A673 (cell line): Measurements from ENCODE around the gene IL17F. TPM values are rescaled to one million over a fixed set of nuclear protein-coding genes. Genes with fewer than 3 reads are reported as not detected.

Experiments
- BruUV-seq: library from RNA; stranded (reverse); fragments of 400-500 nt; replicated peaks from 2 replicates; lab custom pipeline; 2021; lab: Mats Ljungman, UMichigan
- CTCF ChIA-PET: fragments of 300-600 bp; sonication (Branson Sonifier 250); formaldehyde crosslinking; loops from one replicate; lab custom pipeline; 2022; ENCODE audit warnings: antibody characterized with exemption; lab: Charles Lee
- POLR2A ChIA-PET: fragments of 300-600 bp; sonication (Branson Sonifier 250); formaldehyde crosslinking; loops from one replicate; lab custom pipeline; 2022; ENCODE audit warnings: antibody characterized with exemption; ENCODE audit not compliant: low non-redundant PET; lab: Charles Lee
- DNase-seq: peaks from one replicate; pipeline ENCODE4 v3.0.0-alpha.2; 2015; ENCODE audit warnings: low spot score
- H3K27ac ChIP-seq: fragments of 200-600 bp; sonication (generic); 2 replicates; pipeline ENCODE4 v1.5.1; 2016; ENCODE audit warnings: mixed run types, low read depth, mild to moderate bottlenecking, mixed read lengths, antibody characterized with exemption, low read length; ENCODE audit not compliant: poor library complexity, severe bottlenecking
- H3K27me3 ChIP-seq: fragments of 200-600 bp; sonication (generic); replicated peaks from 2 replicates; pipeline ENCODE4 v1.6.1; 2017; ENCODE audit warnings: mixed run types, low read depth, mild to moderate bottlenecking, mixed read lengths, antibody characterized with exemption, low read length; ENCODE audit not compliant: insufficient read depth, poor library complexity
- H3K36me3 ChIP-seq: fragments of 200-600 bp; sonication (generic); 2 replicates; pipeline ENCODE4 v1.6.1; 2016; ENCODE audit warnings: mixed run types, mild to moderate bottlenecking, mixed read lengths, antibody characterized with exemption, low read length; ENCODE audit not compliant: insufficient read depth, poor library complexity, severe bottlenecking
- H3K4me1 ChIP-seq: fragments of 200-600 bp; sonication (generic); 2 replicates; pipeline ENCODE4 v1.6.1; 2017; ENCODE audit warnings: mixed run types, mild to moderate bottlenecking, mixed read lengths, antibody characterized with exemption, low read length; ENCODE audit not compliant: insufficient read depth, poor library complexity, severe bottlenecking
- H3K4me3 ChIP-seq: fragments of 200-600 bp; sonication (generic); 2 replicates; pipeline ENCODE4 v1.5.1; 2016; ENCODE audit warnings: low read depth, mixed run types, mild to moderate bottlenecking, mixed read lengths, low read length; ENCODE audit not compliant: poor library complexity, severe bottlenecking
- H3K9me3 ChIP-seq: fragments of 200-600 bp; sonication (generic); 2 replicates; pipeline ENCODE4 v1.6.1; 2016; ENCODE audit warnings: mixed run types, low read depth, mild to moderate bottlenecking, mixed read lengths, antibody characterized with exemption, low read length; ENCODE audit not compliant: poor library complexity, severe bottlenecking
- CTCF ChIP-seq: fragments of 300-800, 200-600 bp; sonication (generic); conservative IDR thresholded peaks from 2 replicates; pipeline ENCODE4 v1.5.1; 2017; ENCODE audit warnings: low read depth, mild to moderate bottlenecking, antibody characterized with exemption, low read length, moderate library complexity, mixed read lengths
- EZH2 ChIP-seq: fragments of 200-600 bp; sonication (generic); IDR thresholded peaks from 2 replicates; pipeline ENCODE4 v1.6.1; 2017; ENCODE audit warnings: borderline replicate concordance, low read depth, mild to moderate bottlenecking, mixed read lengths, antibody characterized with exemption, low read length; ENCODE audit not compliant: poor library complexity, severe bottlenecking
- intact Hi-C: fragments of 100-400 bp; cut with micrococcal nuclease; formaldehyde crosslinking; loops from one replicate; pipeline ENCODE4 v1.10.0; 2022; ENCODE audit not compliant: unreplicated experiment
- total RNA-seq: library from RNA; stranded (reverse); gene quantifications from 2 replicates; pipeline ENCODE4 v1.2.3, GENCODE V29; 2021

IL17F gene
- total RNA-seq, 1 experiment from 2014 or later, result not detected

GRCh38 chr6:52251113-52251512 lies 6.8 kb upstream of the IL17F start:
- intact Hi-C loops, result no loop called here
- H3K27me3 ChIP-seq, result no peaks in the 10 kb centered on the region
- BruUV-seq, result no TSS peak
- H3K9me3 ChIP-seq, result no peaks in the 10 kb centered on the region
- ChIA-PET POLR2A (no interaction called here), CTCF (no interaction called here)
- no peak overlapping the region for H3K27ac ChIP-seq
- H3K36me3 ChIP-seq, result no peaks in the 10 kb centered on the region
- TF ChIP-seq CTCF, result no peak
- no peak for TF ChIP-seq EZH2
- no peak for DNase-seq
- no peaks in the 10 kb centered on the region for H3K4me1 ChIP-seq
- H3K4me3 ChIP-seq, result no peak overlapping the region

GRCh38 chr6:52249078-52249477 lies 4.8 kb upstream of the IL17F start:
- Histone ChIP-seq H3K27me3 (no peaks in the 10 kb centered on the region), H3K4me3 (no peak overlapping the region), H3K9me3 (no peaks in the 10 kb centered on the region), H3K27ac (no peak overlapping the region), H3K4me1 (no peaks in the 10 kb centered on the region), H3K36me3 (no peaks in the 10 kb centered on the region)
- POLR2A ChIA-PET, result no interaction called here
- TF ChIP-seq CTCF (no peak), EZH2 (no peak)
- intact Hi-C loops, result no loop called here
- no TSS peak for BruUV-seq
- CTCF ChIA-PET, result interaction anchor here (0.6 kb wide), 1 partner anchor 192 kb away, joined by 4 read pairs; no protein-coding TSS in a partner anchor
- no peak for DNase-seq

DNA sequence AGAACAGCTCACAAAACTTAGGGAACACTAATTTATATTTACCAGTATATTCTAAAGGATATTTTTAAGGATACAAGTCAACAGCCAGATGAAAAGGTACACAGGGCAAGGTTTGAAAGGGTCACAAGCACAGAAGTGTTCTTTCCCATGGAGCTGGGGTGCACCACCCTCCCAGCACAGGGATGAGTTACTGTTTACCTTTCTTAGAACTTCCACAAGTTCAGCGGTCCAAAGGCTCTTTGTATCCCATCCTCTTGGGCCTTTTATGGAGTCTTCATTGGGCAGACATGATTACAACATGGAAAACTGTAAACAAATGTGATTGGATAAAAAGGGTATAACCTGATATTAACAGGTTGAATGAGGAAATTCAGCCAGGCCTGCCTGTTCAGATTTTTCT lies 1.1 kb upstream of the IL17F start:
- POLR2A ChIA-PET, result no interaction called here
- BruUV-seq, result no TSS peak
- no peaks in the 10 kb centered on the region for H3K9me3 ChIP-seq
- intact Hi-C loops, result no loop called here
- TF ChIP-seq EZH2 (no peak), CTCF (no peak)
- CTCF ChIA-PET, result no interaction called here
- DNase-seq, result no peak
- H3K27me3 ChIP-seq, result no peaks in the 10 kb centered on the region
- no peak overlapping the region for H3K4me3 ChIP-seq
- no peaks in the 10 kb centered on the region for H3K4me1 ChIP-seq
- H3K36me3 ChIP-seq, result no peaks in the 10 kb centered on the region
- no peak overlapping the region for H3K27ac ChIP-seq
